ENCODE data around the gene CEP350.

Gene CEP350

DNA sequence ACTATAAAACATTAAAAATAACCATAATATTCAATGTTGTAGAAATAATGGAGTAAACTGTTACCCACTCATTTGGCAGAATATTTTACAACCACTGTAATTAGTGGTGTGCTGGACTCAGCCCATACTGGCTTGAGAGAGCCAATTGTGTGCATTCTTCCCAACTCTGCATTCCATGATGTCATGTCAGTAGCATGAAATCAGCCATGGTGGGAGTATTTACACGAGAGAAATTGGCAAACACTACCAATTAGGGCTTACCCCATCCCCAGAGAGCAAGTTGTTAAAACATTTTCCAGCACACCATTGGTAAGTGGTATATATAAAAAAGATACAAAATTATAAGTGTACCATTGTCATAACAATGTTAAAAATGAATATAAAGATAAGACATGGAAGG lies 180.9 kb downstream of the CEP350 start:
- no peaks in the 10 kb centered on the region for H3K79me2 ChIP-seq (ENCODE audit: control insufficient read depth, insufficient read depth, low read length, poor library complexity)
- no peak overlapping the region for H4K91ac ChIP-seq (ENCODE audit: low read depth, low read length)
- no peak overlapping the region for H2BK5ac ChIP-seq (ENCODE audit: low read depth, low read length, poor library complexity)
- H3K27ac ChIP-seq (ENCODE audit: low read depth, low read length) = no peak overlapping the region
- no peak overlapping the region for H3K4me3 ChIP-seq (ENCODE audit: low read depth, low read length)
- no peak overlapping the region for H3K4ac ChIP-seq (ENCODE audit: low read depth, low read length)
- no CpG with 5 or more reads among the region's 1 CpG for WGBS (ENCODE audit: extremely low coverage, insufficient coverage, insufficient read length)
- H3K27me3 ChIP-seq (ENCODE audit: insufficient read depth, low read length) = no peaks in the 10 kb centered on the region
- H4K12ac ChIP-seq (ENCODE audit: low read depth, low read length) = no peak overlapping the region
- no peak overlapping the region for H3K23ac ChIP-seq (ENCODE audit: low read length)
- H4K8ac ChIP-seq (ENCODE audit: low read depth, low read length) = no peak overlapping the region
- DNase-seq = peak in 1 of 2 donors; percentile 61
- no peak overlapping the region for H3K4me2 ChIP-seq (ENCODE audit: low read length)
- no peak overlapping the region for H2BK120ac ChIP-seq (ENCODE audit: insufficient read depth, low read length, poor library complexity)
- no peaks in the 10 kb centered on the region for H3K9me3 ChIP-seq (ENCODE audit: insufficient read depth, low read depth, low read length)
- H2AFZ ChIP-seq (ENCODE audit: insufficient read depth, low read length, poor library complexity) = no peak overlapping the region
- no peak overlapping the region for H3K14ac ChIP-seq (ENCODE audit: low read length)
- no peak overlapping the region for H2AK5ac ChIP-seq (ENCODE audit: low read length)
- H3K4me1 ChIP-seq (ENCODE audit: control insufficient read depth in 1 of 2, insufficient read depth in 2 of 2, low read length in 2 of 2) = no peaks in the 10 kb centered on the region
- H3K18ac ChIP-seq (ENCODE audit: low read length) = no peak overlapping the region
- no peaks in the 10 kb centered on the region for H3K36me3 ChIP-seq (ENCODE audit: control insufficient read depth in 1 of 2, insufficient read depth in 2 of 2, low read length in 2 of 2)
- no peak overlapping the region for H2BK12ac ChIP-seq (ENCODE audit: low read length)
- H3K9ac ChIP-seq (ENCODE audit: low read length) = no peak overlapping the region
- no peaks in the 10 kb centered on the region for H3K79me1 ChIP-seq (ENCODE audit: low read length)

GRCh38 chr1:180136331-180136967 lies 181.8 kb downstream of the CEP350 start:
- Histone ChIP-seq H2AK5ac (ENCODE audit: low read length) (no peak overlapping the region), H3K27me3 (ENCODE audit: insufficient read depth, low read length) (no peaks in the 10 kb centered on the region), H3K4me2 (ENCODE audit: low read length) (no peak overlapping the region), H3K9me3 (ENCODE audit: insufficient read depth, low read depth, low read length) (no peaks in the 10 kb centered on the region), H3K4me3 (ENCODE audit: low read depth, low read length) (no peak overlapping the region), H2BK12ac (ENCODE audit: low read length) (no peak overlapping the region), H3K79me1 (ENCODE audit: low read length) (no peaks in the 10 kb centered on the region), H3K23ac (ENCODE audit: low read length) (no peak overlapping the region), H4K91ac (ENCODE audit: low read depth, low read length) (no peak overlapping the region), H3K4ac (ENCODE audit: low read depth, low read length) (no peak overlapping the region), H2BK5ac (ENCODE audit: low read depth, low read length, poor library complexity) (no peak overlapping the region), H2BK120ac (ENCODE audit: insufficient read depth, low read length, poor library complexity) (no peak overlapping the region), H4K8ac (ENCODE audit: low read depth, low read length) (no peak overlapping the region), H3K9ac (ENCODE audit: low read length) (no peak overlapping the region), H3K18ac (ENCODE audit: low read length) (no peak overlapping the region), H3K4me1 (ENCODE audit: control insufficient read depth in 1 of 2, insufficient read depth in 2 of 2, low read length in 2 of 2) (no peaks in the 10 kb centered on the region), H3K27ac (ENCODE audit: low read depth, low read length) (no peak overlapping the region), H3K36me3 (ENCODE audit: control insufficient read depth in 1 of 2, insufficient read depth in 2 of 2, low read length in 2 of 2) (no peaks in the 10 kb centered on the region), H3K79me2 (ENCODE audit: control insufficient read depth, insufficient read depth, low read length, poor library complexity) (no peaks in the 10 kb centered on the region), H4K12ac (ENCODE audit: low read depth, low read length) (no peak overlapping the region), H3K14ac (ENCODE audit: low read length) (no peak overlapping the region), H2AFZ (ENCODE audit: insufficient read depth, low read length, poor library complexity) (no peak overlapping the region)
- peak in 1 of 2 donors; percentile 83 for DNase-seq
- no CpG with 5 or more reads among the region's 4 CpGs for WGBS (ENCODE audit: extremely low coverage, insufficient coverage, insufficient read length)

DNA sequence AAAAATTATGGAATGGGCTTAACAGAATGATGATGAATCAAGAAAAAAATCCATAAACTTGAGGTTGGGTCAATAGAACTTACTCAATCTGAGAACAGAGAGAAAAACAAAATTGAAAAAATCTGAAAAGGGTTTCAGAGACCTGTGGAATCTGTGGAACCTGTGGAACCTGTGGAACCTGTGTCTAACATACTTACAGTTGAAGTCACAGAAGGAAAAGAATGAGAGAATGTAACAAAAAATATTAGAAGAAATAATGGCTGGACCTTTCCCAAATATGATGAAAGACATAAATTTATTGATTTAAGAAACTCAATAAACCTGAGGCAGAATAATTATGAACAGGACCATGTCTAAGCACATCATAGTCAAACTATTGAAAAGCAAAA lies 182.4 kb downstream of the CEP350 start:
- H4K91ac ChIP-seq (ENCODE audit: low read depth, low read length) = no peak overlapping the region
- no peak overlapping the region for H2AFZ ChIP-seq (ENCODE audit: insufficient read depth, low read length, poor library complexity)
- no peak overlapping the region for H2BK12ac ChIP-seq (ENCODE audit: low read length)
- no peak overlapping the region for H4K8ac ChIP-seq (ENCODE audit: low read depth, low read length)
- no peak overlapping the region for H3K4me3 ChIP-seq (ENCODE audit: low read depth, low read length)
- no peaks in the 10 kb centered on the region for H3K79me1 ChIP-seq (ENCODE audit: low read length)
- no peaks in the 10 kb centered on the region for H3K4me1 ChIP-seq (ENCODE audit: control insufficient read depth in 1 of 2, insufficient read depth in 2 of 2, low read length in 2 of 2)
- no peaks in the 10 kb centered on the region for H3K9me3 ChIP-seq (ENCODE audit: insufficient read depth, low read depth, low read length)
- no peaks in the 10 kb centered on the region for H3K36me3 ChIP-seq (ENCODE audit: control insufficient read depth in 1 of 2, insufficient read depth in 2 of 2, low read length in 2 of 2)
- H3K27me3 ChIP-seq (ENCODE audit: insufficient read depth, low read length) = no peaks in the 10 kb centered on the region
- H3K9ac ChIP-seq (ENCODE audit: low read length) = no peak overlapping the region
- peak; percentile 72 to 93 for DNase-seq
- no peak overlapping the region for H3K27ac ChIP-seq (ENCODE audit: low read depth, low read length)
- H3K4ac ChIP-seq (ENCODE audit: low read depth, low read length) = no peak overlapping the region
- H2AK5ac ChIP-seq (ENCODE audit: low read length) = no peak overlapping the region
- H3K23ac ChIP-seq (ENCODE audit: low read length) = no peak overlapping the region
- H2BK5ac ChIP-seq (ENCODE audit: low read depth, low read length, poor library complexity) = no peak overlapping the region
- H3K4me2 ChIP-seq (ENCODE audit: low read length) = no peak overlapping the region
- no peaks in the 10 kb centered on the region for H3K79me2 ChIP-seq (ENCODE audit: control insufficient read depth, insufficient read depth, low read length, poor library complexity)
- no peak overlapping the region for H3K18ac ChIP-seq (ENCODE audit: low read length)
- no peak overlapping the region for H2BK120ac ChIP-seq (ENCODE audit: insufficient read depth, low read length, poor library complexity)
- H4K12ac ChIP-seq (ENCODE audit: low read depth, low read length) = no peak overlapping the region
- no peak overlapping the region for H3K14ac ChIP-seq (ENCODE audit: low read length)

GRCh38 chr1:180137776-180138175 lies 183.2 kb downstream of the CEP350 start:
- WGBS (ENCODE audit: extremely low coverage, insufficient coverage, insufficient read length) = no CpG with 5 or more reads among the region's 2 CpGs
- Histone ChIP-seq H2AFZ (ENCODE audit: insufficient read depth, low read length, poor library complexity) (no peak overlapping the region), H2BK120ac (ENCODE audit: insufficient read depth, low read length, poor library complexity) (no peak overlapping the region), H3K79me2 (ENCODE audit: control insufficient read depth, insufficient read depth, low read length, poor library complexity) (no peaks in the 10 kb centered on the region), H3K4me1 (ENCODE audit: control insufficient read depth in 1 of 2, insufficient read depth in 2 of 2, low read length in 2 of 2) (no peaks in the 10 kb centered on the region), H3K23ac (ENCODE audit: low read length) (no peak overlapping the region), H3K4me3 (ENCODE audit: low read depth, low read length) (no peak overlapping the region), H2BK5ac (ENCODE audit: low read depth, low read length, poor library complexity) (no peak overlapping the region), H3K14ac (ENCODE audit: low read length) (no peak overlapping the region), H3K9ac (ENCODE audit: low read length) (no peak overlapping the region), H4K12ac (ENCODE audit: low read depth, low read length) (no peak overlapping the region), H3K36me3 (ENCODE audit: control insufficient read depth in 1 of 2, insufficient read depth in 2 of 2, low read length in 2 of 2) (no peaks in the 10 kb centered on the region), H3K18ac (ENCODE audit: low read length) (no peak overlapping the region), H3K4ac (ENCODE audit: low read depth, low read length) (no peak overlapping the region), H3K27me3 (ENCODE audit: insufficient read depth, low read length) (no peaks in the 10 kb centered on the region), H4K8ac (ENCODE audit: low read depth, low read length) (no peak overlapping the region), H3K79me1 (ENCODE audit: low read length) (no peaks in the 10 kb centered on the region), H3K4me2 (ENCODE audit: low read length) (no peak overlapping the region), H2BK12ac (ENCODE audit: low read length) (no peak overlapping the region), H4K91ac (ENCODE audit: low read depth, low read length) (no peak overlapping the region), H2AK5ac (ENCODE audit: low read length) (no peak overlapping the region), H3K9me3 (ENCODE audit: insufficient read depth, low read depth, low read length) (no peaks in the 10 kb centered on the region), H3K27ac (ENCODE audit: low read depth, low read length) (no peak overlapping the region)
- DNase-seq = no peak

Data from trophoblast cell (in vitro differentiated cells and primary cell).